Measurements from ENCODE around the gene FBLN1. TPM values are rescaled to one million over a fixed set of nuclear protein-coding genes. Genes with fewer than 3 reads are reported as not detected.

Gene FBLN1
- total RNA-seq, 1 donor from 2014 or later = 211 TPM

DNA sequence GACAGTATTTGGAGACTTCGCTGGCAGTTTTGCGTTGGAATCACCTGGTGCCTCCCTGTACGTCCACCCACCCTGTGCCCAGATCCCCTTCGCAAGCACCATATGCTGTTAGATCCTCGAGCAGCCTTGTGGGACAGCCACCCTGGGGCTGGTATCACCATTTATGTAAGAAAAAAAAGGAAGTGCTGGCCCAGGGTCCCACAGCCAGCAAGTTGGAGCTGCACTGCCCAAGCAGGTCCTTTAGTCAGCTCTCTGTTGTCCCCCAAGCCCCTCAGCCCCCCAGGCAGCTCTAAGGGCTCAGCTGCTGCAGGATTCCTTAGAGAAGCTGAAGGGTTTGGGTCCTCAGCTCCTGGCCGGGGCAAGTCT lies 80.3 kb downstream of the FBLN1 start:
- Mint-ChIP-seq H3K36me3 (ENCODE audit: unreplicated experiment) (peaks cover 7% of the 10 kb centered on the region), H3K4me3 (ENCODE audit: unreplicated experiment) (no peak overlapping the region), H3K4me1 (ENCODE audit: unreplicated experiment) (peaks cover 7% of the 10 kb centered on the region), H3K27ac (ENCODE audit: unreplicated experiment) (no peak overlapping the region), H3K27me3 (ENCODE audit: unreplicated experiment) (no peaks in the 10 kb centered on the region), H3K9me3 (ENCODE audit: unreplicated experiment) (no peaks in the 10 kb centered on the region)
- TF ChIP-seq, protein P1, sequence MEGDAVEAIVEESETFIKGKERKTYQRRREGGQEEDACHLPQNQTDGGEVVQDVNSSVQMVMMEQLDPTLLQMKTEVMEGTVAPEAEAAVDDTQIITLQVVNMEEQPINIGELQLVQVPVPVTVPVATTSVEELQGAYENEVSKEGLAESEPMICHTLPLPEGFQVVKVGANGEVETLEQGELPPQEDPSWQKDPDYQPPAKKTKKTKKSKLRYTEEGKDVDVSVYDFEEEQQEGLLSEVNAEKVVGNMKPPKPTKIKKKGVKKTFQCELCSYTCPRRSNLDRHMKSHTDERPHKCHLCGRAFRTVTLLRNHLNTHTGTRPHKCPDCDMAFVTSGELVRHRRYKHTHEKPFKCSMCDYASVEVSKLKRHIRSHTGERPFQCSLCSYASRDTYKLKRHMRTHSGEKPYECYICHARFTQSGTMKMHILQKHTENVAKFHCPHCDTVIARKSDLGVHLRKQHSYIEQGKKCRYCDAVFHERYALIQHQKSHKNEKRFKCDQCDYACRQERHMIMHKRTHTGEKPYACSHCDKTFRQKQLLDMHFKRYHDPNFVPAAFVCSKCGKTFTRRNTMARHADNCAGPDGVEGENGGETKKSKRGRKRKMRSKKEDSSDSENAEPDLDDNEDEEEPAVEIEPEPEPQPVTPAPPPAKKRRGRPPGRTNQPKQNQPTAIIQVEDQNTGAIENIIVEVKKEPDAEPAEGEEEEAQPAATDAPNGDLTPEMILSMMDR (IDR thresholded peaks at IDR 0.05) = no peak
- DNase-seq (ENCODE audit: extremely low spot score, unreplicated experiment) = no peak

- Mint-ChIP-seq H3K4me3 (ENCODE audit: unreplicated experiment) (no peak overlapping the region), H3K9me3 (ENCODE audit: unreplicated experiment) (no peaks in the 10 kb centered on the region), H3K27ac (ENCODE audit: unreplicated experiment) (no peak overlapping the region), H3K36me3 (ENCODE audit: unreplicated experiment) (peaks cover 7% of the 10 kb centered on the region), H3K4me1 (ENCODE audit: unreplicated experiment) (peaks cover 10% of the 10 kb centered on the region), H3K27me3 (ENCODE audit: unreplicated experiment) (no peaks in the 10 kb centered on the region)
- TF ChIP-seq, protein P1 (IDR thresholded peaks at IDR 0.05) = no peak
- DNase-seq (ENCODE audit: extremely low spot score, unreplicated experiment) = no peak
These were observed 80.8 kb downstream of the FBLN1 start for GRCh38 chr22:45583504-45583903.

- H3K27ac Mint-ChIP-seq (ENCODE audit: unreplicated experiment) = no peak overlapping the region
- H3K4me3 Mint-ChIP-seq (ENCODE audit: unreplicated experiment) = no peak overlapping the region
These were observed 81.5 kb downstream of the FBLN1 start for GRCh38 chr22:45584121-45584570.

GRCh38 chr22:45584621-45585436 lies 82.1 kb downstream of the FBLN1 start:
- Mint-ChIP-seq H3K9me3 (ENCODE audit: unreplicated experiment) (no peaks in the 10 kb centered on the region), H3K27ac (ENCODE audit: unreplicated experiment) (no peak overlapping the region), H3K4me3 (ENCODE audit: unreplicated experiment) (no peak overlapping the region), H3K27me3 (ENCODE audit: unreplicated experiment) (no peaks in the 10 kb centered on the region), H3K4me1 (ENCODE audit: unreplicated experiment) (peaks cover 10% of the 10 kb centered on the region), H3K36me3 (ENCODE audit: unreplicated experiment) (peaks cover 7% of the 10 kb centered on the region)
- TF ChIP-seq, protein P1 (IDR thresholded peaks at IDR 0.05) = no peak
- no peak for DNase-seq (ENCODE audit: extremely low spot score, unreplicated experiment)

More at GRCh38 chr22:45584121-45584570, 81.5 kb downstream of the FBLN1 start:
- H3K4me1 Mint-ChIP-seq (ENCODE audit: unreplicated experiment) = peaks cover 10% of the 10 kb centered on the region
- no peak for DNase-seq (ENCODE audit: extremely low spot score, unreplicated experiment)
- TF ChIP-seq, protein P1 (IDR thresholded peaks at IDR 0.05) = no peak
- H3K27me3 Mint-ChIP-seq (ENCODE audit: unreplicated experiment) = no peaks in the 10 kb centered on the region
- H3K36me3 Mint-ChIP-seq (ENCODE audit: unreplicated experiment) = peaks cover 7% of the 10 kb centered on the region
- no peaks in the 10 kb centered on the region for H3K9me3 Mint-ChIP-seq (ENCODE audit: unreplicated experiment)

- Mint-ChIP-seq H3K27me3 (ENCODE audit: unreplicated experiment) (no peaks in the 10 kb centered on the region), H3K4me3 (ENCODE audit: unreplicated experiment) (no peak overlapping the region), H3K9me3 (ENCODE audit: unreplicated experiment) (no peaks in the 10 kb centered on the region), H3K4me1 (ENCODE audit: unreplicated experiment) (peaks cover 10% of the 10 kb centered on the region), H3K27ac (ENCODE audit: unreplicated experiment) (no peak overlapping the region), H3K36me3 (ENCODE audit: unreplicated experiment) (peaks cover 7% of the 10 kb centered on the region)
- TF ChIP-seq, protein P1 (IDR thresholded peaks at IDR 0.05) = no peak
- DNase-seq (ENCODE audit: extremely low spot score, unreplicated experiment) = no peak
These were observed 82.7 kb downstream of the FBLN1 start for GRCh38 chr22:45585437-45585755.

All from osteocyte (in vitro differentiated cells).